H1 (cell line): ENCODE measurements around the gene CHRNG. TPM values are rescaled to one million over a fixed set of nuclear protein-coding genes. Genes with fewer than 3 reads are reported as not detected.

Experiments
- SP2 ChIP-seq: IDR thresholded peaks from 2 replicates; pipeline ENCODE4 v1.6.1; 2012; ENCODE audit warnings: mild to moderate bottlenecking, low read length, inconsistent platforms
- polyA plus RNA-seq, 7 experiments: library from polyadenylated mRNA; depleted of rRNA in 3 of 7; stranded (reverse) in 5 of 7; unstranded in 2 of 7; fragments of >200 nt in 5 of 7; fragments of 200-250 nt in 2 of 7; gene quantifications; 1 replicate in 5 of 7; 2 replicates in 1 of 7; 4 replicates in 1 of 7; pipeline versions ENCODE4 v1.2.1 to v1.2.3, GENCODE V29; 2011 to 2013; ENCODE audit warnings: missing spikeins in 2 of 7, mixed read lengths in 2 of 7
- total RNA-seq: library from RNA; stranded (reverse); fragmentation: NEBNext Ultra II Directional; extraction: Animal tissue kit (Norgen Biotek cat#: 25700); gene quantifications from 2 replicates; pipeline ENCODE4 v1.2.1, GENCODE V29; 2021
- TF ChIP-seq, protein P1 (sequence below), 3 experiments: IDR thresholded peaks; 1 replicate in 2 of 3; 2 replicates in 1 of 3; pipeline versions ENCODE4 v1.5.1 to v1.6.1; 2011; ENCODE audit warnings: low read length in 3 of 3, mild to moderate bottlenecking in 3 of 3, inconsistent platforms in 2 of 3, low read depth in 1 of 3, moderate library complexity in 1 of 3; ENCODE audit not compliant: insufficient read depth in 1 of 3; ENCODE audit errors: control extremely low read depth in 1 of 3

CHRNG gene
- total and polyA plus RNA-seq, 2 of the 8 experiments (the other 6 are each of a cell fraction or from before 2014, with no cell fraction given) = 0.05 TPM; not detected in 1

DNA sequence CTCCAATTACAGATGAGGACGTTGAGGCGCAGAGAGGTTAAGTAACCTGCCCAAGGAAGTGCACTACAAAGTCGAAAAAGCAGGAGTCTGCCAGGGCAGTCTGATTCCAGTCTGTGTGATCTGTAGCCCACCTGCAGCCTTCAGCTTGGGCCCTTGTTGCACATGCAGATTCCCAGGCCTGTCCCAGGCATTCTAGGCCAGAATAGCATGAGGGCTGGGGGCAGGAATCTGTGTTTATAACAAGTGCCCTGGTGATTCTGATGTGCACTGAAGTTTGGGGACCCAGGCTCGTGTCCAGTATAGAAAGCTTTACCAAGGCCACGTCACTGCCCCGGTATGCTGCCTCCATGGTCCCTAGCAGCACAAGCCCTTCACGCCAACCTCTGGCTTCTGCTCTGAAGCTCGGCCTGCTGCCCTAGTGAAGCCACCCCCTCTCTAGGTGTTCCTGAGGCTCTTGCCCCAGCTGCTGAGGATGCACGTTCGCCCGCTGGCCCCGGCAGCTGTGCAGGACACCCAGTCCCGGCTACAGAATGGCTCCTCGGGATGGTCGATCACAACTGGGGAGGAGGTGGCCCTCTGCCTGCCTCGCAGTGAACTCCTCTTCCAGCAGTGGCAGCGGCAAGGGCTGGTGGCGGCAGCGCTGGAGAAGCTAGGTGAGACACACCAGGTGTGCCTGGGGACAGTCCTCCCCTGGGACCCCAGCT is 4.6 kb downstream of the CHRNG start (continued):
- no peak for TF ChIP-seq SP2
- TF ChIP-seq, protein P1, sequence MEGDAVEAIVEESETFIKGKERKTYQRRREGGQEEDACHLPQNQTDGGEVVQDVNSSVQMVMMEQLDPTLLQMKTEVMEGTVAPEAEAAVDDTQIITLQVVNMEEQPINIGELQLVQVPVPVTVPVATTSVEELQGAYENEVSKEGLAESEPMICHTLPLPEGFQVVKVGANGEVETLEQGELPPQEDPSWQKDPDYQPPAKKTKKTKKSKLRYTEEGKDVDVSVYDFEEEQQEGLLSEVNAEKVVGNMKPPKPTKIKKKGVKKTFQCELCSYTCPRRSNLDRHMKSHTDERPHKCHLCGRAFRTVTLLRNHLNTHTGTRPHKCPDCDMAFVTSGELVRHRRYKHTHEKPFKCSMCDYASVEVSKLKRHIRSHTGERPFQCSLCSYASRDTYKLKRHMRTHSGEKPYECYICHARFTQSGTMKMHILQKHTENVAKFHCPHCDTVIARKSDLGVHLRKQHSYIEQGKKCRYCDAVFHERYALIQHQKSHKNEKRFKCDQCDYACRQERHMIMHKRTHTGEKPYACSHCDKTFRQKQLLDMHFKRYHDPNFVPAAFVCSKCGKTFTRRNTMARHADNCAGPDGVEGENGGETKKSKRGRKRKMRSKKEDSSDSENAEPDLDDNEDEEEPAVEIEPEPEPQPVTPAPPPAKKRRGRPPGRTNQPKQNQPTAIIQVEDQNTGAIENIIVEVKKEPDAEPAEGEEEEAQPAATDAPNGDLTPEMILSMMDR (IDR thresholded peaks at IDR 0.05; ENCODE audit: control extremely low read depth in 1 of 3, insufficient read depth in 1 of 3, low read depth in 1 of 3, low read length in 3 of 3) = no peak
- TF ChIP-seq, all 59 proteins: peak for 0
